Measurements from ENCODE around the gene ATR.
"Not testable (repeated sequence)": the region's sequence is repeated elsewhere in the genome, so short reads cannot be mapped to it uniquely, and the experiment has no call there.

The ATR gene

DNA sequence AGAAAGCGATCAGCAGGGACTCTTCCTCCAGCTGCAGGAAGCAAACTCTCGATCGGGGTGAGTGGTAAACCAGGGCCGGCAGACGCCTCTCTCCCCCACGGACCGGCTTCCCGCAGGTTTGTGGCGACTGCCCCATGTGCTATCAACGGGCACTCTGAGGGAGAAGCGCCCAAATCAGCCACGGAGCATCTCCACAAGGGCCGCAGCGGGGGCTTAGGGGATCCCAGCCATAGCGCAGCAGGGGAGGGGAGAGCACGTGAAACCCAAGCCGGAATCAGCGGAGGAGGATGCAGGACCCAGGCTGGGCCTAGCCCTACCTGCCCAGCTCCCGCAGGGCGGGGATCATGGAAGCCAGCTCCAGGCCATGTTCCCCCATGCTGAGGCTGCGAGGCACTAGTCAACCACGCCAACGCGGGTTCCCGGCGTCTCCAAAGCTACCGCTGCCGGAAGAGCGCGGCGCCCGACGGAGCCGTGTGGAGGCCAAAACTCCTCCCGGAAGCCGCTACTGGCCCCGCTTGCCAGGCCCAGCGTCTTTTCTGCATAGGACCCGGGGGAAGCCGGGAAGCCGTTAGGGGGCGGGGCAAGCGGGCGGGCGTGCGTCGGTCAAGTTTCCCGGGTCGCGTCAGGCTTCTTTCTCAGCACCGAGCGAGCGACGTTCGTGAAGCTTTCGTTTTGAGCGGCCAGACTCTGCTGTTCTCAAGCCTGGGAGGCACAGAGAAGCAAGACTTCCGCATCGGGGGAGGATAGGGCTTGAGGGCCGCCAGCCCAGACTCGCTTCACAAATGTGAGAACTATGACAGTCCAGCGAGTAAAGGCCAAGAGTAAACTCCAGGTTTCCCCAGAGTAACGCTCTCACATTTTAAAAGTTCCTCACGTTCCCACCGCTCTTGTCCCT lies at the start of gene ATR:
TSS of gene ATR (minus strand) at position 405 of the 895 bp plus-strand sequence. CDS start at position 376, 29 bp downstream.
- DNase-seq: peak; percentile 99

DNA sequence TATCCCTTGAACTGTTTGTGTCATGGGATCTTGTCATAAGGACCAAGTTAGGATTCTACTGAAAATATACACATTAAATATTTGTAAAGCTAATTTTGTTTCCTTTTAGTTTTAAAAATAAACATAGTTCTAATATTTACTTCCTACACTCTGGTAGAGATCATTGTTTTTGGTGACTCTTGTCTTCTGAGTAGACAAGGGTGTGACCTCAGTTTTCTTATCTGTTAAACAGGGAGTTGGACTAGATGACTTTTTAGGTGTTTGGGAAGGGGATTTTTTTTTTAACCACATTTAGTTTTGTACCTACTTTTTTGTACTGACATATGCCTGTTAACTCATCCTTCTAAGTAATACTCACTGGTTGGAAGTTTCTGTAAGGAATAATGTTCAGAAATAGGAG lies 48.4 kb upstream of the ATR start:
- no peak for DNase-seq

DNA sequence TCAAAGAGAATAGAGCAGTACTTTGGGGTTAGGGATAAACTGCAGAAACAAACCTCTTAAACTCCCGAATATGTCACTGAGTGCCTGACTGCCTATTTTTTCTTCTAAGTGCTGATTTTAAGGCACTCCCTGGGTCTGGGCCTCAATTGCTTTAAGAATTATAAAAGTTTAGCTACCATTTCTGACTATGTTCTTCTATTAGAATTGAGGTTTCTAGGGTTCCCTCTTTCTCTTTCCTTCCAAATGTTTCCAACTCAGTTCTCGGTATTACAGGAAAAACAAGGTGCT lies 46.6 kb upstream of the ATR start:
- no peak for DNase-seq

DNA sequence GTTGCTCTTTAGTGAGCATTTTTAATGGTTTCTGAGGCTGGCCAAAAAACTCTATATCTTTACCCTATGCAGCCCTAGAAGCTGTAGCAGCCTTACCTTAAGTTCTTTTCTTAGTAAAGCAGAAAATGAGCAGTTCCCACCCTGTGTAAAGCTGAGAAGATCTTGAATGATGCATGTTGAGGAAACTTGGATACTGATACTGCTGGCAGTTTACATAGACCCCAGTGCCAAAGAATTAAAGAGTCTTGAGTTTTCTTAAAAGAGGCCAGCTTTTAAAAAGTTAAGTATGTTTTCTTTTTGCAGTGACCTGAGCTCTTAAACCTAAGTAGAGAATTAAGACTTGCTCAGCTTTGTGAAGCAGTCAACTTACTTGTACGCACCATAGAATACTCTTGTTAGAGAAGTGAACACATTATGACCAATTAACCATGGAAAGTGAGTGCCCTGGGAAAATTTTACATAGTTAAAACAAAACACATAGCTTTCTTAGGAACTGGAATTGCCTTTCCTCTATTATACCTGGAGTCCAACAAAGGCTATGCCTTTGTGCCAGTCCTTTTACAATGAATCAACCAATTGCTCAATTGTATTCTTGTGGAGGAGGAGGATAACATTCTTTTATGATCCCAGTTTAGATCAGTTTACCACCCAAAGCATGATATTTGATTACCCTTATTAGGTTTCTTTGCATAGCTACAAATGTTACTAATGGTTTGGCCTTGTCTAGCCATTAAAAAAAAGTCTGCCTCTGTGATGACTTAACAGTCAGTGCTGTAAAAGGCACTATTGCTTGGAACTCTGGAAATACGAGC lies 46.0 kb upstream of the ATR start:
- DNase-seq: no peak

DNA sequence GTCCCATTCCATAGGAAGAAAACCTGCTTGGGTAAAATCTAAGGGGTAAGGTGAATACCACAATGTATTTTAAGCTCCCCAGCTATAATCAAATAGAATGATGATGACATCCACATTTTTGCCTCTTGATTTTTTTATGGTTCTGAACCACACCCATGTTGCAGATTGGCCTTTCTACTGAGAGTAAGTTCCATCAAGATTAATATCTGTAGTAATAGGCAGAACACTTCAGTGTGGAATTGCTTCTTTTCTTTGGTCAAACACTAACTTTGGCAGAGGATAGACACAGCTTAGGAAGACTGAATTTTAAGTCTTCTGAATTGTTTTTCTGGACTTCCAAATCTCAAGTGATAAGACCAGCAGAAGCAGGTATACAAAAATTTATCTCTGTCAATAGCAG lies 44.7 kb upstream of the ATR start:
- DNase-seq: no peak

DNA sequence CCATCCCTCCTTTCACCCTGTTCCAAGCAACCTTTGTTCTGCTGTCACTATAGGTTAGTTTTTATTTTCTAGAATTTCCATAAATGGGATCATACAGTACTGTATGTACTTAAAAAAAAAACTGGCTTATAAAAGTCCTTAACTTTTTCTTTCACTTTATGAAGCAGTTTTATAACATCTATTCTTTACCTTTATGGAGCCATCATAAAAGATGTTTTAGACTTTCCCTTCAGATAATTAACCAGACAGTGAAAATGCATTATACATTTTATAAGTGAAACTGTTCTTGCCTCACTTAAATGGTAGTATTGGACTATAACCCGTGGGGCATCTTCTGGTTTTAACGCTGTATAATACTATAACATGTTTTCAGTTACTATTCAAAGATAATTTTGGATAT lies 43.9 kb upstream of the ATR start:
- no peak for DNase-seq

DNA sequence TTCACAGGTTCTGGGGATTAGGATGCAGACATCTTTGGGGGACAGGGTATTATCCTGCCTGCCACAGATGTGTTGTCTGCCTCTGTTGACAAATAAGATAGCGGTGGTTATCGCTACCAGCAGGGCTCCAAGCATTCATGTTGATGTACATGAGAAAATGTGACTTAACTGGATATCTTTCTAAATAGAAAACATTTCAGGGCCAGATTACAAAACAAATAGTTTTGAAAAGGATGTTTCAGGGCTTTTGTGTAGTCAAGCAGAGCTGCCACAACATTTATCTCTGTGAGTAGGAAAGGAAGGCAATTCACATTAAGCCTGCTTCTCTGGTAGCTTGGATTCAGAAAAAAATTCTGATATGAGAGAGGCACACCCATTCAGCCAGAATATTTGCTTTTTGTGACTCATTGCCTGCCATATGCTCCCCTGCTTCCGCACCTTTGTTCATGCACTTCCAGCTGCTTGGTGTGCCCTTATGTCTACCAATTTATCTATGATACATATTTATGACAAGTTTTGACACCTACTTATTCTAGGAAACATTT lies 40.5 kb upstream of the ATR start:
- no peak for DNase-seq

DNA sequence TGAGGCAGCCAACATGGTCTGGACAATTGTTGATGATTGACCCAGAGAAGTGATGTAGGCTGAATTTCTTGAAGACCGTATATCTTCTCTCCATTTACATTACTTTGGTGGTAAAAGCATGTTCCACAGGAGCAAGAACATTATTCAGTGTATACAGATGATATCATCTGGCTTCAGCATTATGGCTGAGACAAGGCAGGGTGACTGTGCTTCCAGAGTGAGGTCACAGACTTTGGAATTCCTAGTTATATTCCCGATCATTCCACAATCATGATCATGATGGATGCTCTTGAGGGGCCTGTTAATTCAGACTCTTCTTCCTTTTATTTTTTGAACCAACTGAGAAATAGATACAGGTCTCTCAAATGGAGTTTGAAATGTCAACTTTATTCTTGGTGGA lies 36.6 kb upstream of the ATR start:
- DNase-seq: no peak

DNA sequence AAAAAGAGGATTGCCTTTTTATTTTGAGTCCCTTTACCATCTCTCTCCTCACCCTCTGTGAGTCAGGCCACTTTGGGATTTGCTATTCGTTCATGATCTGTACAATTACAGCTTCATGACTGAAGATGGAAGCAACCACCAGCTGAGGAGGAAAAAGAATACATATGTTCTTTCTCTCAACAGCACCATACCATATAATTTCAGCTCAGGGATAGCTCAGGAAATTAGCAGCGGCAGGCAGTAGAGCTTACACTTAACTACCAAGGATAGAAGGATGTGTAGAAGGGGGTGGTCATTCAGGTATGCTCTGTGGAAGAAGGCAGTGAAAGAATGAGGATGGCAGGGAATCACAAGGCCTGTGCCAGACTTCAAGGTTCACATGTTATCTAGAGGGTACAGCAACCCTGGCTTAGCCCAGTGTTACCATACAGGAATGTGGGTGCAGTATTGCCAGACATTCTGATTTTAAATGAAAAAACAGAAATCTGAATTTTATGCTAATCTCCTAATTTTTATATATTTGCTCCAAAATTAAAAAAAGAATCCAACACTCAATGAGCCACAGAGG lies 35.6 kb upstream of the ATR start:
- no peak for DNase-seq

DNA sequence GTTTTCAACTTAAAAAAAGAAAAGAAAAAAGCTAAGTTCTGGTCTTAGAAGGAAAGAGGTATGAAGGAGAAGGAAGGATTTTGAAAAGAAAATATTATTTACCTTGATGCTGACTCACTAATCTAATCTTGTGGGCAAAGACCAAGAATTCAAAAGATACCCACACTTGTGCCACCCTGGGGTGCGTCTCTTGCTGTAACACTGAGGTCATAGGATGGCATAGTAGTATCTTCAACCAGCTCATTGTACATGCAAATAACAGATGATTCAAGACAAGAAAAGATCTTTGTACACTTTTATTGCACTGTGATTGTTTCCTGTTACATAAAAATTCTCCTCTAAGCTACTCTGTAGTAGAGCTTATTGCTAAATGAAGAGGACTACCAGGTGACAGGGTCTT lies 35.0 kb upstream of the ATR start:
- no peak for DNase-seq

DNA sequence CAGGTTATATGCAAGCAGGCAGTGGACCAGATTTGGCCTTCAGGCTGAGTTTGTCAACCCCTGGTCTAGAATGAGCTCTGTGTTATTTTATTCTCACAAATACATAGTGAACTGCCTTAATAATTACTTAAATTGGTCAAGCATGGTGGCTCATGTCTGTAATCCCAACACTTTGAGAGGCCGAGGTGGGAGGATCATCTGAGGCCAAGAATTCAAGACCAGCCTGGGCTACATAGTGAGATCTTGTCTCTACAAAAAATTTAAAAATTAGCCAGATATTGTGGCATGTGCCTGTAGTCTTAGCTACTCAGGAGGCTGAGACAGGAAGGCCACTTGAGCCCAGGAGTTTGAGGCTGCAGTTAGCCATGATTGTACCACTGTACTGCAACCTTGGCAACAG lies 32.7 kb upstream of the ATR start:
- no peak for DNase-seq

DNA sequence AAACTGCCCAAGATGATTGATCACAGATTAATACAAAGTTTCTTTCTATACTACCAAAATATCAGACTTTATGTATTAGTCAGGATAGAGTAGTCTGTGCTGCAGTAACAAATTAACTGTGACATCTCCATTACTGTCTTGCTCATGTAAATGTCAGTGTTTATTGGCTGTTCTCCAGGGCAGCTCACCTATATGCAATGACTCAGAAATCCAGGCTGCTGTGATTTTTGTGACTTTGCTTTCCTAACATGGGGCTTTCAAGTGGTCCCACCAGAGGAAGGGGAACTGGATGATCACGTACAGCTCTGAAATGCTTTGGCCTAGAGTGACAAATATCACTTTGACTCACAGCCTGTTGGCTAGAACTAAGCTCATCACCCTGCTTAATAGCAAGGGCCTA lies 30.6 kb upstream of the ATR start:
- DNase-seq: no peak

DNA sequence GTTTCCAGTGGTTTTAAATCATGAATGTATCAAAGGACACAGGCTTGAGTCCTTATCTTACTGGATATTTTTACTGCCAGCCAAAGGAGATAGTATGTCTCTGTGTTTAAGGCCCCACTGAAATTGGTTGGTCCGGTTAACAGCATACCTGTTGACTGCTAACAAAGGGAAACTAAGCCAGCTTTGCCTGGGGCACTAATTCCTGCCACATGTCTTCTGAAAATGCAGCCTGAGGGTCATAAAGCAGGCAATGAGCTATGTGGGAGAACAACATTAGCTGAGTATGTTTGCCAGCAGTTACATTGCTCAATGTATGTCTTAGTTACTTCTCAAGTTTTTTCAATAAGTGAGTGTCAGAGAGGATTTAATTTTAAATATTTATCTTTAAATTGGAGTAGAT lies 30.1 kb upstream of the ATR start:
- no peak for DNase-seq

DNA sequence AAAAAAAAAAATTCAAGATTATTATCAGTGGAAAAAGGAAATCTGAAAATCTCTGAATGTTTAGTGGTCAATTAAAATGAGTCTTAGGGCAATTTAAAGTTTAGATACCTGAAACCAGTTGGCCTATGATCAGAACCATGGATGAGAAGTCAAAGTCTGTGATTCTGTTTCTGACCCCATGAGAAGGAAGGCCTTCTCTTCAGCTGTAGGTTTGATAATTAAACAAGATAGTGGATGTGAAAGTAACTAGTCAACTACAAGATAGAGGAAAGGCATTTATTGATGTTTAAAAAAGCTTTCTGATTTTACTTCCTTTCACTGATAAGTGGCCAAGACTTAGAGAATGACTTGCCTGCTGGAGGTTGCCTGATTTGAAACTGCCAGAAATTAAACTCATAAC lies 26.4 kb upstream of the ATR start:
- no peak for DNase-seq

DNA sequence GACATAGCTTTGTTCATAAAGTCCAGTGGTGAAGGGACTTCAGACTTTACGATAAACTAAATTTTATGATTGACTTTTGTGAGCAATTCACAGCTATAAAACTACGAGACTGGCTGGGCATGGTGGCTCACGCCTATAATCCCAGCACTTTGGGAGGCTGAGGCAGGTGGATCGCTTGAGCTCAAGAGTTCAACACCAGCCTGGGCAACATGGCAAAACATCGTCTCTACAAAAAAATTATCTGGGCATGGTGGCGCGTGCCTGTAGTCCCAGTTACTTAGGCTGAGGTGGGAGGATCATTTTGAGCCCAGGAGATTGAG lies 24.8 kb upstream of the ATR start:
- not testable (repeated sequence) for DNase-seq

DNA sequence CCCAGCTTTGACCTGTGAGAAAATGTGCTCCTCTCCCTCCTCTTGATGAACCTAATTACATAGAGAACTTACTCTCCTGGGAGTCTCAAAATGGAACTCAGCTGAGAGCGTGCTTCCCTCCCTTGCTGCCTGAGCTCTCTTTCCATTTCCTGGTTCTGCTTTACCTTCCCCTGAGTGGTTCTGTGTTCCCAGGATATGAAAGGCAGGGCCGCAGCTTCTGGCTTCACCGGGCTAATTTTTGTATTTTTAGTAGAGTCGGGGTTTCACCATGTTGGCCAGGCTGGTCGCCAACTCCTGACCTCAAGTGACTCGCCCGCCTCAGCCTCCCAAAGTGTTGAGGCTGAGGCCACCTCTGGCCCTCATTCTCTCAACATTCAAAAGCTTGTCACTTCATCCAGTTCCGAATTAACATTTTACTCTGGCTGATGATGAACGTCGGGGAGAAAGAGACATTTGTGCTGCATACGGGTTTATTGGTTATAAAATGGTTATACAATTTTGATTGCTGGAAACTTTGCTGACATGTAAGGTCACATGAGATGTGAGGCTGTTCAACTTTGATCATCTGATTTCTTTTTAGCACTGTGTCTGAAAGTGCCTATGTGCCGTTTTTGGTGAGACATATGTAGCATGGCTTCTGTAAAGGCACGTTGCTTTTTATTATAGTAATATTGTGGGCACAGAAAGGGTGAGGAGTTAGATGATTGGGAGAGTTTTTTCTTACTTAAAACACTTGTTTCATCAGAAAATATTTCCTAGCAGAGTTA lies 24.3 kb upstream of the ATR start:
- no peak for DNase-seq

DNA sequence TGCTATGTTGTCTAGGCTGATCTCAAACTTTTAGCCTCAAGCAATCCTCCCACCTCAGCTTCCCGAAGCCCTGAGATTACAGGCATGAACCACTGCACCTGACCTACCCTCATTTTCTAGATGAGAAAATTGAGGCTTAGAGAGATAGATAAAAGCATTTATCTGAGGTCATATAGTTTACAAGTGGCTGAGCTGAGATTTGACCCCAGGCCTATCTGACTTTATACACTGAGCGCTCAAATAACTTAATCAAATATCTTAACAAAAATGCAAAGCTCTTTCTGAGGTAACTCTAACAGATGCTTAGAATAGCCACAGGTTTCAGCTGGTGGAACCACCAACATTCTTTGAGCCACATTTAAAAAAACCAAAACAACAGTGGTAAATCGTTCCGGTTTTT lies 23.2 kb upstream of the ATR start:
- no peak for DNase-seq

DNA sequence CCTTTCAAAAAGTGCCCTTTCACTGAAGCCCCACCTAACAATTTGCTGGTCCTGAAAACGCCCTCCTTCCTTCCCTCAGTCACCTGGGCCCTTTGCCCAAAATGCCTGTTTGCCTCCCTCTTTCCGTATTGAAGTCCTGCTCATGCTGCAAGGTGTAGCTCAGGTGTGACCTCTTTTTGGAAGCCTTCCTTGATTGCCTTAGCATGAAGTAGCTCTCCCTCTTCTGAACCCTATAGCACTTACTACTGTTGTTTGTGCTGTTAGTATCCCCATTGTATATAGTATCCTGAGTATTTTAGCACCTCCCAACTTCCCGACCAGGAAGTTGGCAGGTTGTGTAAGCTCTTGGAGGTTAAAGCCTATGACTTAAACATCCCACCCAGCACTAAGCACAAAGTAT lies 19.4 kb upstream of the ATR start:
- DNase-seq: no peak

DNA sequence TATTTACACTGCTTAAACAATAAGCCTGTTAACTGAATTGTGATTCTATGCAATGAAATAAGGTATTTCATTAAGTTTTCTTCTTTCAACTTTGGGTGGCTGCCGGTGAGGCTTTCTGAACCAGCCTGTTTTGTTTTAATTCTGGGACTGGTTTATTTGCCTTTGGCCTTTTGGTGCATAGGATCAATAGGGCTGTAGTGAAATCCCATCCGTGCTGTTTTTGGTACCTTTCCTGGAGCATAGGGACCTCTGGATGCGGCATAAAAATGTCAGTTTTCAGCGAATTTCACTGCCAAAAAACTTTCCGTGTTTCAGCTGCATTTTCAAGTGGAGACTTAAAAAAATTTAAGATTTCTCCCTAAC lies 18.2 kb upstream of the ATR start:
- no peak for DNase-seq

DNA sequence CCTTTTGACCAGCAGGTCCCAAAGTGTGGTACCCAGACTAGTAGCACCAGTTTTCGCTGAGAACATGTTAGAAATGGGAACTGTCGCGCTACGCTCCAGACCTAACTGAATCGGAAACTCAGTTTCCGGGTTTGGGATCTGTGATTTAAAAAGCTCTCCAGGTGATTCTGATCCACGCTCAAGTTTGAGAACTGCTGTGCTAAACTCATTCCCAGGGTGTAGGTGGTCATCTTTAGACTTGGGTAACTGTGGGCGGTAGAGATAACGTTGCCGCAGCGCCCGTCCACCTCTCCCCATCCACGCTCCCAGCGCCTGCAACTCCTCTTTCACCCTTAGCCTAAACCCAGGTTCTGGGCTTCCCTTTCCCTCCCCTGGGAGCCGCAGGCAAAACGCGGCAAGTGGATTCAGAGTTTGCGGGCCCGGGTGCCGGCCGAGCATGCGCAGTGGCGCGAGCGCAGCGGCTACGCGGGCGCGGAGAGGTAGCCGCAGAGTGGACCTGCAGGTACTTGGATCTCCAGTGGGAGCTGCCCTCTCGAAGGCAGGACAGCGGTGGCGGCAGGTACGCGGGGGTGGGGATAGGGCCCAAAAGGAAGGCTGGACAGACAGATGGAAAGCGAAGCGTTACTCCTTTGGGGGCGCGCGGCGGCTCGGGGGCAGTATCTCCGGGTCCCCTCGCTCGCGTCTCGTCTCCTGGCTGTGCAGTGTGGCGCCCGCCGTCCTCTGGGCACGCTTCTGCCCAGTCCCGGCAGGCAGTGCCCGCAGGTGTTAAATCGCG lies 17.6 kb upstream of the ATR start, which contains the start of gene PLS1:
TSS of gene PLS1 (plus strand) at position 443 of the 775 bp plus-strand sequence. CDS start 67,845 bp downstream, outside the sequence.
- peak; percentile 96 for DNase-seq

DNA sequence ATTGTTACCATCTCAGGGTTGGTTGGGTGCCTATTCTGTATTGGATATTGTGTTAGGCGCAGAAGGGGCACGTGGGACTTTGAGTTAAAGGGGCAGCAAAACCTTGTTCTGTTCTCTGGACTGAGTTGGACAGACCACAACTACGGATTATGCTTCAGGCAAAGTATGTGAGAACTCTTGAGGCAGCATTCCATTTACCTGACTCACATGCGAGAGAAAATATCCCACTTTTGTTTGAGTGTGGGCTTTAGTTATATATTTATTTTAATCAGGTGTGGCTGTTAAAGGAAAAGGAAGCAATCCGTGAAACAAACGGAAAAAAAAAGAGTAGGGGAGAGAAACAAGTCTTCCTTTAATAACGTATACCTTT lies 17.0 kb upstream of the ATR start:
- DNase-seq: no peak

DNA sequence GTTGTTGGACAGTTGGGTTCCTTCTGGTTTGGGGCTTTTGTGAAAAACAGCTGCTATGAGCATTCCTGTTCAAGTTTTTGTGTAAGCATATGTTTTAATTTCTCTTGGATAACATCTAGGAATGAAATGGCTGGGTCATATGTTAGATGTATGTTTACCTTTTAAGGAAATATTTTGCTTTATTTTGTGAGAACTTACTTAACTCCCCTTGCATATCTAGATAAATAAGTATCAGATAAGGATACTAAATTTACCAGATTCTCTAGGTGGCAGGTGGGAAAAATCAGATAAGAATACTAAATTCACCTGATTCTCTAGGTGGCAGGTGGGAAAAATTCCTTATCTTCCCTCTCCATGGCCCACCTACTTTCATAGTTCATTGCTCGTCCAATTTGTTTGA lies 16.6 kb upstream of the ATR start:
- DNase-seq: no peak

All from NCI-H1105 (cell line).